HG02938 (cell line): ENCODE data around the gene GRIA4.
"Not testable (repeated sequence)": the region's sequence is repeated elsewhere in the genome, so short reads cannot be mapped to it uniquely, and the experiment has no call there.

ENCODE experiments used
- ATAC-seq: cut with Tn5 transposase; IDR thresholded peaks from one replicate; pipeline ENCODE4 v1.9.1; 2021; ENCODE audit warnings: mild to moderate bottlenecking, moderate library complexity; ENCODE audit not compliant: unreplicated experiment

Gene GRIA4

DNA sequence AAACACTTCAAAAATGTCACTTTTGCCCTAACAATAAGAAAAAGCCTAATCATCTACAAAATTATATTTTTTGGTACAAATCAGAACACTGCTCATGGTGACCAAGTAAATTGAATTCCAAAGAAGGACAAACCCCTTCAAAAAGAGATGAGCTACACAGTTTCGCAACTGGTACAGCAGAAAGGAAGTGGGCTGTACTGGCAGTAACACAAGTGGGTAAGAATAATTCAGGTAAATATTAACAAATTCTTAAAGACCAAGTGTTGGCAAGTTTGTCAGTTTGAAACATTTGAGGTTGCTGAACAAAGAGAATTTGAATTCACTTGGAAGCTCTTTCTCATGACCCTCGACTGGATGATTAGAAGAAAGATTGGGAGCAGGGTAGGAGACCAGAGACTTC lies 376.7 kb downstream of the GRIA4 start:
- no peak for ATAC-seq

DNA sequence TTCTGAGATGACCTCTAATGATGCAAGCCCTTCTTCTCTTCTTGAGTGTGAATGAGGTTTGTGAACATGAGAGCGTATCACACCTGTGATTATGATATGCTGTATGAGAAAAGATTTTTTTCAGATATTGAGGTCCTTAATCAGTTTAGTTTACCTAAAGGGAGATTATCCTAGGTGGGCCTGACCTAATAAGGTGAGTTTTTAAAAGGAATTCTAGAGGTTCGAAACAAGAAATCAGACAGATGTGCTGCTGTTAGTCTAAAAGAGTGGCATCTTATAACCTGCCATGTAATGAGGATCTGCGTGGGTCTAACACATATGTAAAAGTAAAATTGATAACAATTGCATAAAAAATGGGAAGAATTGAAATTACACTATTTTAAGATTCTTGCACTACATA lies 378.3 kb downstream of the GRIA4 start:
- ATAC-seq, result no peak

DNA sequence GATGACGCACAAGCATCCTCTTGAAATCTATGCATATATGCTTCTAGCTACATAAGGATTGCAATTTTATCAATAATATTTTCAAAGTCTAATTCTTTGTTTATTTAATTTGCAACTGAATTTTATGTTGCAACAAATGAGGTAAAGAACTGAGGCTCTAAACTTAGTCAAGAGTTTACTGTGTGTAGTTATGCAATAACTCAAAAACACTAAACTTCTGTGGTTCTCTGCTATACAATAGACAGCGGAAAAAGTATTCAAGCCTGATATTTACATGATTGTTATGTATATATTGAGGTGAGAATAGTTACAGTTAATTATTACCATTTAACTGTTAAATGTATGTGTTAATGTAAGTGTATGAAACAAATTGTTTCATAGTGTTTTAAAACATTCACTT lies 379.3 kb downstream of the GRIA4 start:
- ATAC-seq, result no peak

DNA sequence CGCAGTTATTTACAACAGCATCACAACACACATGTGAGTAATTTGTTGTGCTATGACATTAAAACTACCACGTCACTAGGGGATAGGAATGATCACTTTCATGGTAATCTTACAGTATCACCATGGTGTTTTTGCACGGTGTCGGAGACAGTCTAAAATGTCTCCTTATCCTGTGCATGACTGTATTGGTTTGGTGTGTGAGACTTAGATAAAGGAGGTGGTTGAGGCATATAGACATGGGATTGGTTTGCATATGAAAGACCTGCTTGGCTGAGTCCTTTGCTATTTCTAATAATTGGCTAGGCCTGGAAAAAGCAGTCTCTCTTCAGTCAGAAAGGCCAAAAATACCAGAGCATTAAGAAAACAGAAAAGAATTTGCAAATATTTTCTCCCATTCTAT lies 382.0 kb downstream of the GRIA4 start:
- no peak for ATAC-seq

DNA sequence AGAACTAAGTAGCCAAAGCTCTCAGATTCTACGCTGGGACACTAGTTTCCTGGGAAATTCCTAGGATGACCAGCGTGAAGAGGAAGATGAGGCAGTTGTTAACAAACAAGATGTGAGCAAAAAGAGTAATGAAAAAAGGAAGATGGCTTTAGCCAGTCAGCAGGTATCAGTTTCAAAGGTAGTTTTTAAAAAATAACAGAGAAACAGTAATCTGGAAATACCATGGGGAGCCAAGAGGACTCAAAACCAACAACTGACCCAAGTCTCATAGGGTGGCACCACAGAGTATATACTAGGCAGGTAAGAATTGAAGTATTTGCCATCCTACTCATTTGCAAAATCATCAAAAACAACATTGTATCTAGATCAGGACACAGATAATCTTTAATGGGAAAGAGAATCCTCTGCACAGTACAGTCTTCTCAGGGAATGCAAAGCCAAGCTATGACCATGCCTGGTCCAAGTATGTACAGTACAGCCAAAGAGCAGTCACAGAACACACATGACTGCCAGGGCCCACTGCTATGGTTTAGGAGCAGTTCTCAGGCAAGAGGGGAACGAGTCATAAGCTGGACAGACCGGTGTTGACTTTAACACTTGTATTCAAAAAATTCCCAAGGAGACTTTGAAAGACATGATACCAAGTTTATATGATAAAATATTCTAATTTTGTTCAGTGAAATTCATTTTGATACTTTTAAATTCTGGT lies 391.6 kb downstream of the GRIA4 start:
- no peak for ATAC-seq

DNA sequence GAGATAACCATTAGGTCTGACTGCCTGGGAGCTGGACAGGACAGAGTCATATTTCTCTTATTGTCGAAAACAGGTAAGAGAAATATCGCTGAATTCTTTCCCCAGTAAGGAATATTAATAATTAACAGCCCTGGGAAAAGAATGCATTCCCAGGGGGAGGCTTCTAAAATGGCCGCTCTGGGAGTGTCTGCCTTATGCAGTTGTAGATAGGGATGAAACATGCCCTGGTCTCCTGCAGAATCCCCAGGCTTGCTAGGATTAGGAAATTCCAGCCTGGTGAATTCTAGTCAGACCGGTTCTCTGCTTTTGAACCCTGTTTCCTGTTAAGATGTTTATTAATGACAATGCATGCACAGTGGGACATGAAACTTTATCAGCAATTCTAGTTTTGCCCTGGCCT lies 393.2 kb downstream of the GRIA4 start:
- not testable (repeated sequence) for ATAC-seq

DNA sequence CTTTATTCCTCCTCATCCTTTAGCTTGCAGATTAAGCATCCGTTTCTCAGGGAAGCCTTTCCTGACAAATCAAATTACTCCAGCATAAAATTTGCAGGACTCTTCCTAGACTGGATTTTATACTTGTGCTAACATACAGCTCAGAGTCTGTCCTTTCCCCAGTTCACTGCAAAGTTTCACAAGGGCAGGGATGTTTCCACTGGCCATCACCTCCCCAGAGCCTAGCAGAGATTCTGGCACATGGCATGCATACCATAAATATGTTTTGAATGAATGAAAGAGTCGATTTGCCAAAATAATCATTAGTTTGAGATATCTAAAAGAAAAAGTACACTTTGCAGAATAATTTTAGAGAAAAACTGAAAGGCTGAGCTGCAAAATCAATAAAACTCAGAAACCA lies 401.6 kb downstream of the GRIA4 start:
- ATAC-seq, result no peak

DNA sequence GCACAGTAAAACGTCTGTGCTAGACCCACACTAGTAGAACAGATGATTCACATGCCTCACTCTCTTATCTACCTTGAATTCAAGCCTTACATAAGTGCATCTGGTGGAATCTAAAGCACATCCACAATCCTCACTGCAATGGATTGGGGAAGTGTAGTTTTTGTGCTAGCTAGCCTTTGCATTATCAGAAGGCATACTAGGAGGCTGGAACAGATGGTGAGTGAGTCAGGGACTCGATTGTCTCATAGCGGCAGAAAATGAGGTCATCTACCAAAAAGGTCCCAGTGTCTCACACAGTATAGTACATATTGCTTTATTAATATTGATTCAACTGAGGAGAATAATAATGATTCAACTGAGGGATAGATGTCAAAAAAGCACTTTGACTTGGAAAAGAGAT lies 402.9 kb downstream of the GRIA4 start:
- no peak for ATAC-seq

DNA sequence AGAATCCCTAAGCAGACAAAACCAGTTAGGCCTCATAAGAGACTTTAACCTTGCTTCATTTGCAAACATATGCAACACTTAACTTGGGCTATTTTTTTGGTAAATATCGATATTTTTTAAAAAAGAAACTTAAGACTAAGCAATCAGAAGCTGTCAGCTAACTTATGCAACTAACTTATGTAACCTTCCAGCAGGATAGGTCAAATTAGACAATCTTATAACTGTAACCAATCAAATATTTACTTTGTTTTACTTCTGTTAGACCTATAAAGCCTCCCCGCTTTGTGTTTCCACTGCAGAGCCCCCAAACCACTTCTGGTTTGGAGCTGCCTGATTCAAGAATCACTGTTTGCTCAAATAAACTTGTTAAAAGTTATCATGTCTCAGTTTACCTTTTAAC lies 404.2 kb downstream of the GRIA4 start:
- ATAC-seq, result no peak

DNA sequence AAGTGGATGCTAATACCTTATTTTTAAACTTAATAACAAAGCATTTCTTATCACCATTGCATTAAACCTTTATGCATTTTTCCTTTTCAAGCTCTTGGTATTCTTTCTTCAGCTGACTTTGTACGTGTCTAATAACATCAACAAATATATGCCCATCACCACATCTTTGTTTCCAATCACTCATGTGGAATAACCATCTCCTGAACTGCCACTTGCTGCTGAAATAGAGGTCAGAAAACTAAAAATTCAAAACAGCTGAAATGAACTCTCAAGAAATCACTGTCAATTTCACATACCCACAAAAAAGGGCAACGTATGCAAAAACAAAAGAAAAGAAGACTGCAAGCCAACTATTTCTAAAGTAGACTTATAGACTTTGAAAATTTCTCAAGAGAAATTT lies 404.7 kb downstream of the GRIA4 start:
- ATAC-seq, result no peak

DNA sequence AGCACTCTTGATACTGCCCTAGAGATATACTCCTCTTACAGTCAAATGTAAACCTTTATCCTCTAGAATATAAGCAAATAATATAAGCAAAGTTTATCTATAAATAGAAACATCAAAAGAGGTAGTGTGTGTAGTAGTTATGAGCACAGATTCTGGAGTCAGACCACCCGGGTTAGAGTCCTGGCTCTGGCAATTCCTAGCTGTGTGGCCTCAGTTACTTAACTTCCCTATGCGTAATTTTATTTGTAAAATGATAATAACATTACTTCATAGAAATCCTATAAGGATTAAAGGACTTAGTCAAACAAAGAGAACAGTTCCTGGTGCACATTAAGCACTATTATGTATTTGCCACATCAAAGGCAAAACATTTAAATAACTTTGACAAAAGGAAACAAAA lies 405.2 kb downstream of the GRIA4 start:
- ATAC-seq, result no peak

DNA sequence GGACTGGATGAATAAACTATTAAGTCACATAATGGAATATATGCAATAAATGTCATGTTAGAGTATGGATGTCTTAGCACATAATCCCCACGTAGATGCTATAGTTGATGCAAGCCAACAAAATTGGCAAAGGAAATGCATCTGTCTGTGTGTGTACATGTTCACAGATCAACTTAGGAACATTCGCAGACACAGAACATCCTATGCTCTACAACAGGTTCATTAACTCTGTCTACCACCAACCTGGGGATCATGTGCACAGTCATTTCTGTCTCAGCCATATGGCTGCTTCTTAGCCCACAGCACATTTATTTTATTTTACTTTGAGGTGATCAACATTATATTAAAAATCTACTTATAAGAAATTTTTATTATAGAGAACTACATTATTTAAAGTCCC lies 407.2 kb downstream of the GRIA4 start:
- no peak for ATAC-seq

DNA sequence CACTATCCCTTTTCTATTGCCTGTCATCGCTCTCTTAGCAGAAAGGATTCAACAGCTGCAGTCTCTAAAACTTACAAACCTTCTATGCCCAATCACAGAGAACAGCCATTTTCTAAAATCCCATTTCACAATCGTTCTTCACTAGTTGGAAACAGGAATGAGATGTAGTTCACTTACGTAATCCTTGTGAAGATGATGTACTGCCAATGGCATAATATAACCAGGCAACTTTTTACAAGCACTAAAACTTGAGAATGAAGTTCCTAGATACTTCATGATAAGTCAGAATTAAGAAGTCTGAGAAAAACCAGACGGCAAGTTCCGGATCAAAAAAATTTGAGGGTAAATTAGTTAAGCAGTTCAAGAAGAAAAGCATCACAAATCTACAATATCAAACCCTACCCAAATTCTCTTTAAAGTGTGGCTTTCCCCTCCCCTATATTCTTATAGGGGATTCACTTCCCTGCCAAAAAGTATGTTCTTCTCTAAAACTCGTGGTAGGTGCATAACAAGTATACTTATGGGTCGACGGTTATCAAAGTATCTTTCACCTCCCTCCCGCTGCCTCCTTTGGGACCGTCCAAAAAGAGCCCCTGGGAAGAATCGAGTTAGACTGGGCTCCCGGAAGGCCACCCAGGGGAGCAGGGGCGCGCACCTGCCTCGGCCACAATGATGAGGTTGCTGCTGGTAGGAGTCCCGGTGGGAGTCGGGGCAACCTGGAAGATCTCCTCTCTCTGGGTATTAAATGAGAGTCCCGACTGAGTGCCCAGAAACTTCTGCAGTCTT lies 411.5 kb downstream of the GRIA4 start:
- ATAC-seq, result peak; percentile 10

DNA sequence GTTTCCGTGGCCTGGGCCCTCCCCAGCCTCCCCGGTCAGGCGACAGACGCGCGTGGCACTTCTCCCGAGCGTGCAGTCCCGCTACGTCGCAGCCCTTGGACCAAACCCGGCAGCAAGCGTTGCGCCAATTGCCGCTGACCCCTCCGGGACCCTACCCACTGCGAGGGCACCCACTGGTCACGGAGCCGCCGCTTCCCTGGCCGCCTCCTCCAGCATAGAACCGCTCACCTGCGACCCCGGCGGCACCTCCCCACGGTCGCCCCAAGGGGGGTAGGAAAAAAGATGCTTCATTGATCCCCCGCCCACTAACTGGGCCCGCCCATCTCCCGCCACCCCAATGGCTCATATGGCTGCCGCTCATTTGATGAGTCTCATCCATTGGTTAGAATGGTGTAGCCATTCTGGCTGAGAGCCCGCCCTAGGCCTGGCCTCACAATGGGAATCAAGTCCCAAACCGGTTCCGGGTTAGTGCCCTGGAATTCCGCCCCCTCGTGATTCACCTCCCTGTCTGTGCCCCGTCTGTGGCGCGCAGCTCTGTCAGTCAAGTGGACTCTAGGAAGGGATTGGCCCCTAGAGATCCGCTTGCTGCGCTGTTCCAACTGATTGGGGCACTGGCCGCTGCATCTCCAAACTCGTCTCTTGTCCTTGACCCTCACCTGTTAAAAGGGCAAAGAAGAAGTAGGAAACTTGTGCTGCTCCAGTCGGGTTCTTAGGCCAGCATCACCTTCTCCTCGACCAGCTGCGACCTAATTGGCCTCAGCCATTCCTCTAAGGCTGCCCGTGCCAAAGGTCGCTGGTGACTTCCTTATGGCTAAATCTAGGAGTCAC lies 412.3 kb downstream of the GRIA4 start, which contains the start of gene MSANTD4:
TSS of gene MSANTD4 (minus strand) at position 274 of the 828 bp plus-strand sequence. CDS start 11,323 bp downstream, outside the sequence.
- ATAC-seq, result peak; percentile 99

DNA sequence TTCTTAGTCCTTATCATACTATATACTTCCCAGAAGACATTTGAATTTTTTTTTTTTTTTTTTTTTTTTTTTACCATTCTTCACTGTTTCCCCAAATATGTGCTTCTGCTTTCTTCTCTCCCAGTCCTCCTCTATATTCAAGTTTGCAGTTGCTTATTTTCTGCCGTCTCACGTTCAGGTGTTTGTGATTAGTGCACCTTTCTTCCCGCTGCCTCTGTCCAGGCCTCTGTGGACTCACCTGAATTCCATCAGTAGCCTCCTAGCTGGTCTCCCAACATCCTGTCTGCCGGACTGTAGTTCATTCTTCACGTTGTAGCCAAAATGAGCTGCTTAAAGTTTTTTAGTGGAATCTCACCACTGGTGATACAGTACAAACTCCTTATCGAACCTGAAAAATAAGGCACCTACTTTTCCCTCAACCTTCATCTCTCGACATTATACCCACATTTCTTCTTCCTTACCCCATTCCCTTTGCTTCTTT lies 413.0 kb downstream of the GRIA4 start:
- no peak for ATAC-seq

DNA sequence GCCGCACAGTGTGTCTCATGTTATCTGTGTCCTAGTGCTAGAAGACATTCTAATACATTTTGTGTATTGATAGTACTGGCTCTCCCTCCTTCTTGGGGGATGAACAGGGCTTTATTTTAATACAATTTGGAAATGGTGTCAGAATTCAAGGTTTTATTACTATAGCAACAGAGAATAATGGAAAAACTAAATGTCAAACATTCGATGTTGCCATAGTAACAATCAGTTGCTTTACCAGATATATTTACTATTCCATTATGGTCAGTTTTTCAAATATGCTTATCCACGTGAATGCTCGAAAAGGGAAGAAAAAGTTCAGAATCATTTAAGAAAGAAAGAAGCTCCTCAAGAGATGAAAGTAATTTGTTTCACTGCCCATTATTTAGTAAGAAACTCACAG lies 420.7 kb downstream of the GRIA4 start:
- ATAC-seq, result no peak

DNA sequence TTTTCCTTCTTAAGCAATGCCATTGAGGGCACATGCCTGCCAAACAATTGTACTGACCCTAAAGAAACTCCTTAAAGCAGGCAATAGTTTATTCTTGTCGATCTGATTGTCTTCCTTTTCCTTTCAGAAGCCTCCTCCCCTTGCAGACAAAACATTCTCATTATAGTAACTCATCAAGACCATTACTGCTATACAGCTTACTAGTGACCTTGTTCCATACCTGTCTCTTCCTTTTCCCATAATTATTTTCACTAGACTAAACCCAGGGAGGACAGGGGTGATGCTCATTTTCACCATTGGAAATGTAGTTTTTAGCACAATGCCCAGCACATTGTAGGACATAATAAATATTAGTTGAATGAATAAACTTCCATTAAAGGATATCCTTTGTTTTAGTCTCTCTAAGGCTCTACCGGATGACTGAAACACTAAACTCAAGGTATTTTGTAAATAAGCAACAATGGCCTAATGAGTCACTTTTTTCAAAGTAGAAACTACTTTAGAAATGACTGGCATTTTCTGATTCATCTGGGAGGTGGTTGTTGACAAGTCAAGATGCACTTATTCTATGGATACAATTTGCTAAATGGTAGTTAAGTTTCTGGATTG lies 421.4 kb downstream of the GRIA4 start:
- ATAC-seq, result peak; percentile 64
